ENCODE data around the gene SMARCA2.

Gene SMARCA2

GRCh38 chr9:2178034-2178734 lies 163.0 kb downstream of the SMARCA2 start:
- DNase-seq: no peak

- peak; percentile 42 for DNase-seq
Measured at GRCh38 chr9:2179567-2179966, 164.4 kb downstream of the SMARCA2 start.

DNA sequence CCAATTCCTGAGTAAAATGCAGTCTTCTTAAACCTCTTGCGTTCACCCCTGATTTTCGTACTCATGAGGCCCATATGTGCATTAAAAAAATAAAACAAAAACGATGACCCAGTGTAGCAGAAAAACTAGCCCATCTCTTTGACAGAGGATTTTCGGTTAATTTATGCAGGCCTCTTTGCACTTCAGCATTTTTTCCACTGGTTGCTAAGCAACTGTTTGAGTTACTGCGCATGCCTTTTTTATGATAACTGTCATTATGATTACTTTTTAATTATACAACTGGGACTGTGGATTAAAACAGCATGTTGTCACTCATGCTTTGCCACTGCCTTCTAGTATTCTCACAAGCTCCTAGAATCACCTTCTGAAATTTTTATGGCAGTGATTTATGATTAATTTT lies 165.0 kb downstream of the SMARCA2 start:
- DNase-seq: no peak

- no peak for DNase-seq
Measured at GRCh38 chr9:2180704-2181103, 165.6 kb downstream of the SMARCA2 start.

GRCh38 chr9:2181792-2182191 lies 166.6 kb downstream of the SMARCA2 start:
- peak; percentile 58 for DNase-seq

DNA sequence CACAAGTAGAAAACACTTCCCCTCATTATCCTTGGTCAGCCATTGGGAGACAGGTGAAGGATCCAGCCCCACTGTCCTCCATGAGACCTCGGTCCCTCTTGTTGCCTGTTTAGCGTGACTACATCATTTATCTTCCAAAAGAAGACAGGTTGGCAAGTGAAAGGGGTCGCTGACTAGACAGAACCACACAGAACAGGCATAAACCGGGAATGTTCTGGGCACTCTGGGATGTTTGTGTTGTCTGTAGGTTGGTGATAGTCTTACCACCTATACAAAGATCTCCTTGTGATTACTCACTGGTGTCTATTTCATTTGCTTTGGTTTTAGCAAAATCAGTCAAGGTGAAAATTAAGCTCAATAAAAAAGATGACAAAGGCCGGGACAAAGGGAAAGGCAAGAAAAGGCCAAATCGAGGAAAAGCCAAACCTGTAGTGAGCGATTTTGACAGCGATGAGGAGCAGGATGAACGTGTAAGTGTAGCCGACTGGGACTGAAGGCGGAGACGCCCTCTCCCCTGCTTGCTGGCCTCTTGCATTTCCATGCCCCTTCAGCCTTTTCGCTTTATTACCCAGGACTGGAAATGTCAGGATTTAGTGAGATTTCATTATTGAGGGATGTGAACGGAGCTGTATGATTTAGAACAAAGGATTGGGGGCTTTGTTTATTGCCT lies 175.9 kb downstream of the SMARCA2 start:
- no peak for DNase-seq

- no peak for DNase-seq
Measured at GRCh38 chr9:2191609-2191972, 176.4 kb downstream of the SMARCA2 start.

GRCh38 chr9:2192356-2192979 lies 177.3 kb downstream of the SMARCA2 start:
- DNase-seq: no peak

DNA sequence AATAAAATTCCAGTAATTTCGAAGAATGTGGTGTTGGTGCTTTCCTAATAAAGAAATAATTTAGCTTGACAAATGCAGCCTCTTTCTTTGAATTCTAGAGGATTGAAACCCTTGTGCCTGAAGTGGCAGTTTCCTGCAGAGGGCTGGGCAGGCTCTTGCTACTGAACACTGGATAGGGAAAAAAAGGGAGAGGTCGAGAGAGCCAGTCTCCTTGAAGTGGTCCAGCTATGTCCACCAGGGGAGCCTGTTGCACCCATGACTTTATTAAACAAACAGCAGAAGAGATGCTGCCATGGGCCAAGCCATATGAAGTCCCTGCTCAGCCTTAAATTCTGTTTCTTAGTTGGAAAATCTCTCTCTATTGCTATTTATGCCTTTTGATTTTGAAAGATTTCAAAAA lies 178.4 kb downstream of the SMARCA2 start:
- DNase-seq: no peak

DNA sequence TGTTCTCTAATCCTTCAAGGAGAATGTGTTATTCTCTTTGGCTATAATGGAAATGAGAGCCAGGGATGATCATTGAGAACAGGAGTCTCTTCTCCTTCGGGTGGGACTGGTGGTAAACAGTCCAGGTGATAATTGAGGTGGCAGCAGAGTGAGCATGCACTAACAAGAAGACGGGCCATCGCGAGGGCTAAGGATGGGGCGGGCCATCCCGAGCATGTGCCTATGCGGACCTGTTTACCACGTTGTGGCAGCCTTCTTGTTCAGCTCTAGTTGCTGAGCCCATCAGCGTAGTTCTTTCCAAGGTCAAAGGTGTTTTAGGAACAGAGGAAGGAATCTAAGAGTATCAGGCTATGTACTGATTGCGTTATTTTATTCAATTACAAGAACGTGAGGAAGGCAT lies 180.1 kb downstream of the SMARCA2 start:
- DNase-seq: no peak

- DNase-seq: no peak
Measured at GRCh38 chr9:2196757-2197156, 181.6 kb downstream of the SMARCA2 start.

- DNase-seq: no peak
Measured at GRCh38 chr9:2198956-2199635, 183.9 kb downstream of the SMARCA2 start.

DNA sequence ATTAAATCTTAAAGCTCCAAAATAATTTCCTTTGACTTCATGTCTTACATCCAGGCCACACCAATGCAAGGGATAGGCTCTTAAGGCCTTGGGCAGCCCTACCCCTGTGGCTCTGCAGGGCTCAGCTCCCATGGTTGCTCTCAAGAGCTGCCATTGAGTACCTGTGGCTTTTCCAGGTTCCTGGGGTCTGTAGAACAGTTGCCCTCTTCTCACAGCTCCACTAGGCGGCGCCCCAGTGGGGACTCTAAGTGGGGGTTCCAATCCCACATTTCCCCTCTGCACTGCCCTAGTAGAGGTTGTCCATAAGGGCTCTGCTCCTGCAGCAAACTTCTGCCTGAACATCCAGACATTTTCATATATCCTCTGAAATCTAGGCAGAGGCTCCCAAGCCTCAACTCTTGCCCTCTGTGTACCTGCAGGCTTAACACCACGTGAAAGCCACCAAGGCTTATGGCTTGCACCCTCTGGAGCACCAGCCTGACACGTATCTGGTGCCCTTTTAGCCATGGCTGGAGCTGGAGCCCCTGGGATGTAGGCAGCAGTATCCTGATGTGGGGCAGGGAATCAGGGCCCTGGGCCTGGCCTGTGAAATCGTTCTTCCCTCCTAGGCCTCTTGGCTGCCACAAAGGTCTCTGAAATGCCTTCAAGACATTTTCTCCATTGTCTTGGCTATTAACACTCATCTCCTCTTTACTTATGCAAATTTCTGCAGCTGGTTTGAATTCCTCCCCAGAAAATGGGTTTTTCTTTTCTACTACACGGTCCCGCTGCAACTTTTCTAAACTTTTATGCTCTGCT lies 185.1 kb downstream of the SMARCA2 start:
- DNase-seq: no peak

GRCh38 chr9:2208465-2208864 lies 193.3 kb downstream of the SMARCA2 start:
- DNase-seq: peak; percentile 28

DNA sequence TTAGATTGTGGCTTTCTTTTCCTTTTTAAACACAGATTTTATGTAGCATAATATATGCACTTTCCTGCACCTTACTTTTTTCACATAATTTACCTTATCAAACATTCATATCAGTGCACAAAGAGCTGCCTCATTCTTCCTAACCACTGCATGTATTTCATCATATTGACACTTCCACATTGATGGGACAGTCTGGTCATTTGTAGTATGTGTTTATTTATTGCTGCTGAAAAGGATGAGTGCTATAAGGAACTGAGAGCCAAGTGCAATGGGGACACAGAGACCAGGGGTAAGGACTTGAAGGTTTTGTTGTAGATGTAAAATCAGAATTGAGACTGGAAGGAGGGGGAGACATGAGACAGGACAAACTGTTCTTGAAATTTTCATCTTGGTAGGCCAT lies 193.8 kb downstream of the SMARCA2 start:
- DNase-seq: peak; percentile 59

DNA sequence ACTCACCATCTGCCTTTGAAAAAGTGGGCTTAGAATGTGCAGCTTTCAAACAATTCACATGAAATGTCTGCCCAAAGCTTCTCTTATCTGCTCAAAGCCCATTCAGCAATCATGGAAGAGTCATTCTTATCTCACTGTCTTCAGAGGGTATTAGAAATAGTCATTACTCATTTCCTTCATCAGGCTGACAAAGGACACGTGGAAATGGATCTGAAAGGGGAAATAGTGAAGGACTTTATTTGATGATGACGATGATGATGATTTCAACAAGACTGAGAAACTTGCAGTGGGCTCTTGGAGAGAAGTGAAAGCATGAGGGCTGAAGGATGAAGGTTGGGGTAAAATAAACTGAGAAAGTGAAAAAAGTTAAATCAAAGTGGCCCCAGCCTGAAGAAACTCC lies 194.3 kb downstream of the SMARCA2 start:
- DNase-seq: peak; percentile 65

GRCh38 chr9:2210201-2210600 lies 195.1 kb downstream of the SMARCA2 start:
- DNase-seq: no peak

DNA sequence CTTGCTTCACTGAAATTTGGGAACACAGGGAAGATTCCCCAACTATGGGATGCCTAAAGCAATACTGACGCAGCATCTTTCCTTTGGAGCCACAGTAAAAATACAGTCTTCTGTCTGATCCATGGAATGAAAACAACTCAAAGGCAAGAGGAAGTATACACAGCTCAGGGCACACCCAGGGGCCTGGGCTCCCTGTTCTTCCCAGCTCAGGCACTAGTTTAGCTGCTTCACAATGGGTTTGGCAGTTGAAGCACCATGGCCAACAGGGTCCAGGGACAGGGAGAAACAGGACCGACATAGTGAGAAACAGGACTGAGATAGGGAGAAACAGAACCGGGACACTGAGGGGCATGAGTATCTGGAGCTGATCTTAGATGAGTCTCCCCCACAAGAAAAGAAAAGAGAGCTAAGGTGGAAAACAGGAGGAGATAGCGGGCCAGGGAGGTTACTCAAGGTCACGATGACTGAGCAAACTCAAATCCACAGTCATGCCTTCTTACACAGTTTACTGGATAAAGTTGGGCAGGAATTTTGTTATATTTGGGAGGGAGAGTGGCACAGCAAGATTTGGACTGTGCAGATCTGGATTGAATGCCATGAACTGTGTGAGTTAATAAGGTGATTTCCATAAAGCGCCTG lies 198.8 kb downstream of the SMARCA2 start:
- DNase-seq: no peak

DNA sequence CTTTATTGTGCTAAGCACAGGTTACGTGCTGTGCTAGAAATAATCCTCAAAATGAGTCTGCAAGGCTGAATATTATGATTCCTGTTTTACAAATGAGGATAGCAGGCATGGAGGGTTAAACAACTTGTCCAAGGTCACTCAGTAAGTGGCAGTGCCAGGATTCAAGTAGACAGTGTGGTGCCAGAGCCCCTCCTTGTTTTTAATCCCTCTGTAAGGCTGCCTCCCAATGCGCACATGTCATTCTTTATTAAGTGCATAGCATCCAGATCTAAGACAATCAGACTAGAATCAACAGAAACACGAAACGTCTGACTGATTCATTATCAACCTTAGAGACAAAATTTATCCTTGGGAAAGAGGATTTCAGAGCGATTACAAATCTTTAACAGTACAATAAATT lies 199.6 kb downstream of the SMARCA2 start:
- no peak for DNase-seq

- DNase-seq: no peak
Measured at GRCh38 chr9:2215921-2216441, 200.8 kb downstream of the SMARCA2 start.

DNA sequence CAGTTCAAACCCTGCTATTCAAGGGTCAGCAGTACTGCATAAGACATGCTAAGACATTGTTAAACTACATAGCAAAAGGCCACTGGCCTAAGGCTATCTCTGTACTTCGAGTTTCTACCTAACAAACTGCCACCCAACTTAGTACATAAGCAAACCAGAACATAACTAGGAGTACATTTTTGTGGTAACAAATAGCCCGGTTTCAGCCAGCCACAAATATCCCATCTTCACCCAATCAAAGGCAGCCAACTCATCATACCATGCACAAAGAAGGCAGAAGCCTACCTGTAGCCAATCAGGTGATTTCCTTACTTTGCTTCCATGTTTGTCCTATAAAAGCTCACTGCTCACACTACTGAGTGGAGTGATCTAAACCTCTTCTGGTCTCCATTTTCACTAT lies 201.4 kb downstream of the SMARCA2 start:
- DNase-seq: no peak

DNA sequence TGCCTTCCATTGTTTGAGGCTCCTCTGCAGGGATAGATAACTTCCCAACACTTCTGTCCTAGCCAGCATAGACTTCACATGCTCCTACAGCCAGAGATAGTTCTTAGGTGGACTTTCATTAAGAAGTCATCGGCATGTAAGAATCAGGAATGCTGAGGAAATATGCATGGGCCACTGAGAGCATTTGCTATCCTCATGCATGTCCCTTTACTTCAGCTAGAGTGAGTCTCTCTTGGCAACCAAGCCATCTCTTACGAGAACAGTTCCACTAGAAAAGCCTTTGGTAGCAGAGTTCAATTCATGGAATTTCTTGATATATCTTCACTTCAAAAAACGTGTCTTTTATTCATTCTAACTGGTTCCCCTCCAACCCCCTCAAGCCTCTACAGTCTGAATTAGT lies 202.4 kb downstream of the SMARCA2 start:
- no peak for DNase-seq

Data from hematopoietic multipotent progenitor cell treated with erythropoietin and hydrocortisone succinate and interleukin-3 and kit ligand, for 4 days (in vitro differentiated cells).